ENCODE data around the gene CTSF.
"Not testable (repeated sequence)": the region's sequence is repeated elsewhere in the genome, so short reads cannot be mapped to it uniquely, and the experiment has no call there.

The CTSF gene

DNA sequence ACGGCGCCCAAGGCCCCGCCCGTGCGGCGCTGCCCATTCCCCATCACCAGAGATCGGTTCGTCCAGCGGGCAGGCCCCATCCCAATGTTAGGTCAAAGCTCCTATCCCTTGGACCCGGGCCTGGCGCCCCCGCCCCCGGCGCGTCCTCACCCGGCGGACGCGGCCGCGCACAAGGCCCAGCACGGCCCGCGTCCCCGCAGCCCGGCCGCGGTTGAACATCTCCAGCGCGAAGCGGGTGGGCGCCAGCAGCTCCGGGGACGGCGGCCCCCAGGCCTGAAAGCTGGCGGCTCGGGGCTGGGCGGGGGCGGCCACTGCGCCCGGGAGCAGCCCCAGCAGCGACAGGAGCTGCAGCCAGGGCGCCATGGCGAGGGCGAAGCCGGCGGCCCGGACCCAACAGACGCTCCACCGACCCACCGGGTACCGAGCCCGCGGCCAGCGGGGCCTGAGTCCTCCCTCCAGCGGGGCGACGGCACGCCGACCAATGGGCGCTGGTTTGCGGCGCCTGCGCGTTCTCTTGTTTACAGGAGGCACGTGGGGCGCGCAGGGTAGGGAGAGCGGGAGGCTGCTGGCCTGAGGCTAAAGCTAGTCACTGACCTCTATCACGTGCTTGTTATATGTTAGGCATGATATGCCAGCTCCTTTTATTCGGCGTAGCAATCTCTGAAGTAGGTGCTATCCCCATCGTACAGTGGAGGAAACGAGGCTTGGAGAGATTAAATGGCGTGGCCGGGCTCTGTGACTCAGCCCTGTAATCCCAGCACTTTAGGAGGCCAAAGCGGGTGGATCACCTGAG is at the start of gene CTSF:
Gene CTSF, minus strand, starts transcription at position 483 of the 793 bp plus-strand sequence. Its CDS starts 120 bp downstream, at position 363.
- DNase-seq = peak; percentile 77

GRCh38 chr11:66617155-66617834 is 48.9 kb upstream of the CTSF start:
- no peak for DNase-seq

DNA sequence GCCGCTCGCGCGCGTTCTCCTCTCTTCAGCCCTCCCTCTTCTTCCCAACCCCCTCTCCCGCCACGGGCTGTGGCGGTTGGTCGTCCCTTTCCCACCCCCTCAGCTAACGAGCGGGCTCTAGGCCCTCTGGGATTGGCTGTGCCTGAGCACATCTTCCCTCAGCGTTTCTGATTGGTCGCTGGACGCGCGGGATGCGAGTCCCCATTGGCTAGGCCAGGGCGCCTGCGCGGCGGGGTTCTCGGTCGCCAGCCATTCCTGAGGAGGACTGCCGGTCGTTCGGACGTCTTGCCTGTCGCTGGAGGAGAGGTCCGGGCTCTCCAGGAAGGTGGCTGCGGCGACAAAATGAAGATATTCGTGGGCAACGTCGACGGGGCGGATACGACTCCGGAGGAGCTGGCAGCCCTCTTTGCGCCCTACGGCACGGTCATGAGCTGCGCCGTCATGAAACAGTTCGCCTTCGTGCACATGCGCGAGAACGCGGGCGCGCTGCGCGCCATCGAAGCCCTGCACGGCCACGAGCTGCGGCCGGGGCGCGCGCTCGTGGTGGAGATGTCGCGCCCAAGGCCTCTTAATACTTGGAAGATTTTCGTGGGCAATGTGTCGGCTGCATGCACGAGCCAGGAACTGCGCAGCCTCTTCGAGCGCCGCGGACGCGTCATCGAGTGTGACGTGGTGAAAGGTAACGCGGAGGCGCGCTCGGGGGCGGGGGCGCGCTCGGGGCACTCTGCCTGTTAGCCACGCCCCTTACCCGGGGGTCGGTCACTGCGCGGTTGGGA is 48.2 kb upstream of the CTSF start, which contains the start of gene RBM14:
Gene RBM14, plus strand, starts transcription at position 252 of the 776 bp plus-strand sequence. Its CDS starts 91 bp downstream, at position 343.
- DNase-seq = peak; percentile 97

GRCh38 chr11:66614073-66614472 is 45.7 kb upstream of the CTSF start:
- no peak for DNase-seq

GRCh38 chr11:66612458-66612857 is 44.1 kb upstream of the CTSF start:
- DNase-seq = no peak

DNA sequence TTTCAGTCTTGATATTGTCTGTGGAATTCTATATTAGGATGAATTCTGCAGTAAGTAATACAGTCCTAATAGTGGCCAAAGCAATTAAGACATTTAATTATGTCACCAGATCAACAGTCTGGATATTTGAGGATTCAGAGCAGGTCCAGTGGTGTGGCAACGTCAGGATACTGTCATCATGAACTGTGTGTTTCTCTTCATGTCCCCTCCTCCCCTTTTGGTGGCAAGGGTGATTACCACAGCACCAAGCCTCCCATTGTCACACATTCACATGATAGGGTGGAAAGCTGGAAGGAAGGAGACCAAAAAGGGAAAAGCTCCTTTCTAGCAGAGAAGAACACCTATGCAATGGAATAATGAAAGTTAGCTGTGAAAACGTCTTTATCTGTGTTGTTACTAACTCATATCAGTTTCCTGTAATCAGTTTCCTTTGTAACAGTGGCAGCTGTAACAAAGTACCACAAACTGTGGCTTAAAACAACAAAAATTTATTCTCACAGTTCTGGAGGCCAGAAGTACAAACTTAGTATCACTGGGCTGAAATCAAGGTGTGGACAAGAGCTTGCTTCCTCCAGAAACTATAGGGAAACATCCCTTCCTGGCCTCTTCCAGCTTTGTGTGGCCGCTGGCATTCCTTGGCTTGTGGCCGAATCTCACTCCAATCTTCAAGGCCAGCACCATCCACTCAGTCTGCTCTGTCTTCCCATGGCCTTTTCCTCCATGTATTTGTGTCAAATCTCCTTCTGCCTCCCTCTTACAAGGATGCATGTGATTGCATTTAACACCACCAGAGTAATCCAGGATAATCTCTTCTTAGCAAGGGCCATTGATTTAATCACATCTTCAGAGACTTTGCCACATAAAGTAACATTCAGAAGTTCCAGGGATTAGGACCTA is 41.6 kb upstream of the CTSF start:
- DNase-seq = no peak

DNA sequence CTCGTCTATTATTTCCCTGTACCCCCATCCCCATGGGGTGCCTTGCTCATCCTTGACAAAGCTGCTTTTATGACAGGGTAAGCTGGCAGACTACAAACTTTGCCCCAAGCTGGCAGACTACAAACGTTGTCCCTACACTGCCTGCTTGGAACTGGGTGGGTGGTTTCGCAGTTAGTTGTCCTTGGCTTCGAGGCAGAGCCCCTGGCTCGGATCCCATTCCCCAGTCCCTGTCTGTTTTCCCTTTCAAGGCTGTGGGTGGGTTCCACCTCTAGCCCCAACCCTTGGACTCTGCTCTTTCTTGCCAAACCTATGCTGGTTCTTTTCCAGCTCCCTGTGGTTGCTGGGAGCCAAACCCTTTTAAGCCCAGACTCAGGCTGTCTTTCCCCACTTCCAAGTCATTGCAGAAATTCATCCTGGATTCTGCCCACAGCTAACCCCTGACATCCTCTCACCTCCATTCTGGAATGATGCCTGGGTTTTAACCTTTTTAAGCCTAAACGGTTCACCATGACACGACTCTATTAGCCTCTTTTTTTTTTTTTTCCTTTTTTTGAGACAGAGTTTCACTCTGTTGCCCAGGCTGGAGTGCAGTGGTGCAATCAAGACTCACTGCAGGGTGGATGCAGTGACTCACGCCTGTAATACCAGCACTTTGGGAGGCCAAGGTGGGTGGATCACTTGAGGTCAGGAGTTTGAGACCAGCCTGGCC is 38.9 kb upstream of the CTSF start:
- no peak for DNase-seq

- not testable (repeated sequence) for DNase-seq
Measured at GRCh38 chr11:66606608-66607007, 38.2 kb upstream of the CTSF start.

DNA sequence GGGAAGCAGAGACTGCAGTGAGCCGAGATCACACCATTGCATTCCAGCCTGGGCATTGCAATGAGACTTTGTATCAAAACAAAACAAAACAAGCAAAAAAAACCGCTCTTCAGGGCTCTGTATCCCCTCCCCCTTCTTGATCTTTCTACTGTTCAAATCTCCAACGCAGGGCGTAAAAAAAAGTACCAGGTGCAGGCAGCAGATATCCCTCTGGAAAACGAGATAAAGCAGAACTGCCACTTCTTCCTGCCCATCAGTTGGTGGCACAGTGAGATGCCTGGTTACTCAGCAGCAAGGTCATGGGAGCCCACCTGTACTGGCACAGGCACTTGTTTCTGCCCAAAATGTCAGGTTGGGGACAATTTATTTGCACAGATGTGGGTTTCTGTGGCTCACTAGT is 35.7 kb upstream of the CTSF start:
- no peak for DNase-seq

DNA sequence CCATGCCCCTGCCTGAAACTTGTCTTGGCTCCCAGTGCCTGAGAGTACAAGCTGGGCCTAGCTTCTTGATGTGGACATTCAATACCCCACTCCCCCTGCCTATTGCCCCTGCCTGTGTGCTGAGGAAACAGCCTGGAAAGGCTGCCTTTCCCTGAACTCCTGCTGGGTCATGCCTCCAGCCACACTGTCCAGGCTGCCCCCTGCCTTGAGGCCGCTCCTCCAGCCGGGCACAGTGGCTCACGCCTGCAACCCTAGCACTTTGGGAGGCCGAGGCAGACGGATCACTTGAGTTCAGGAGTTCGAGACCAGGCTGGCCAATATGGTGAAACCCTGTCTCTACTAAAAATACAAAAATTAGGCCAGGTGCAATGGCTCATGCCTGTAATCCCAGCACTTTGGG is 34.7 kb upstream of the CTSF start:
- DNase-seq = no peak

DNA sequence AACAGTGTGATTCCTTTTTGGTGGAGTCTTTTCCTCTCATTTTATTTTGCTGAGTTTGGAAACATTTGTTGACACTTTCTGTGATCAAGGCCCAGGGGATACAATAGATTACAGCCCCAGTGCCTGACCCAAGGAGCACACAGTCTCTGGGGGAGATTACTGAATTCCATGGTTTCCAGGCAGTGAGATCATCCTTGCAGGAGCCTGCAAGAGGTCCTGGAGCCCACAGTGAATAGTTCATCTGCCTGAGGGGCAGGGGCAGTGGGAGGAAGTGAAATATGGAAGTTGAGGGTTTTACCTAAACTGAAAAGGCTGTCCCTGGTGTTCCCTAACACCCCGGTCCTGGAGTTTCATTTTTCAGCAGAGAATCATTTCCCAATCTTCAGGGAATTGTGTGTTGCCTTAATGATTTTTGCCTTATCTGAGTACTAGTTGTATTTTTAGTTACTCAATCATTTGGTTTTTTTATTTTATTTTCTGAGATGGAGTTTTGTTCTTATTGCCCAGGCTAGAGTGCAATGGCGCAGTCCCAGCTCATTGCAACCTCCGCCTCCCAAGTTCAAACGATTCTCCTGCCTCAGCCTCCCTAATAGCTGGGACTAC is 32.3 kb upstream of the CTSF start:
- no peak for DNase-seq

DNA sequence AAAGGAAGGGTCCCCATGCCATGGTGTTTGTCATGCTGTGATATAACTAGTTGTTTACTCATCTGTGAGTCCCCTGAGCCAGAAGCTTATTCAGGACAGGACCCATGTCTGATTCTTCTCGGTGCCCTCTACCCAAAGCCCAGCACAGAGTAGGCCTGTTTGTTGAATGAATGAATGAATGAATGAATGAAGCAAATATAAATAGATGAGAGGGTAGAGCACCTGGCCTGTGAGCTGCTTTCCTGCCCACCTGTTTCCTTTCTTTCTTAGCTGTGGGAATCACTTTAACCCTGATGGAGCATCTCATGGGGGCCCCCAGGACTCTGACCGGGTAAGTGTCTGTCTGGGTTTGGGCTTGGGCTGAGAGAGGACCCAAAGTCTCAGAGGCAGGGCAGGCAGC is 31.8 kb upstream of the CTSF start:
- no peak for DNase-seq

GRCh38 chr11:66598993-66599392 is 30.6 kb upstream of the CTSF start:
- no peak for DNase-seq

GRCh38 chr11:66595245-66595904 is 27.0 kb upstream of the CTSF start:
- no peak for DNase-seq

DNA sequence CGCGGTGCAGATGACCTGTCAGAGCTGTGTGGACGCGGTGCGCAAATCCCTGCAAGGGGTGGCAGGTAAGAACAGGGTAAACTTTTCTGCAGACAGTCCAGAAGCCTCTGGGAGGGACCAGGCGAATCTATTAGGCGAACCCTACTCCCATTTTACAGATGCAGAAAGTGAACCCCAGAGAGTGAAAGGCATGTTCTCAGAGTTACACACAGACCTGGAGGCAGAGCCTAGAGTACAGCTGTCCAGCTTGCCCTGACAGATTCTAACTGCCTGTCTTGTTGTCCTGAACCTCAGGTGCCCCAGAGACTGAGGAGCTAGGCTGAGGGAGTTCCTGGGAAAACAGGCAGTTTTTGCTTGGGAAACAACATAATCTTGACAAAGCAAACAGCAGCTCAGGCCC is 25.2 kb upstream of the CTSF start:
- DNase-seq = no peak

GRCh38 chr11:66593303-66593635 is 24.9 kb upstream of the CTSF start:
- DNase-seq = no peak

GRCh38 chr11:66592457-66593302 is 24.3 kb upstream of the CTSF start, which contains the start of the genes CCDC87 and CCS:
Gene CCDC87, minus strand, starts transcription at chr11:66593063. Its CDS starts 48 bp downstream, at chr11:66593015.
Gene CCS, plus strand, starts transcription at chr11:66593185. Its CDS starts 77 bp downstream, at chr11:66593262.
- DNase-seq = peak; percentile 91

DNA sequence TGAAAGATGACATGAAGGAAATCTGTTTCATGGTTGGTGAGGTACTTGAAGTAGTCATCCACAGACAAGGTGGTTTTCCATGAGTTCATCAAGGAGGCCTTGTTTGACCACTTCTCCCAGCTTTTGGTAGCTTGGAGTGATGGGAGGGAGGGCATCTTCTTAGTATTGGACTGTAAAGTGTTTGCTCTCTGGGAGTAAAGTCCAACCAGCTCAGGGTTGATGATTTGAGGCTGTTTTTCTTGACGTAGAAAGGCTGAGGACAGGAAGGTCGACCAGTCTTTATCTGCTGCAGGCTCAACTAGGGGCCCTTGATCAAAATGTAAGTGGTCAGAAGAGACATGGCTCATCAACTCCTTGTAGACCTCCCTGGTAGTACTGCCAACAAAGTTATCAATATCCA is 22.8 kb upstream of the CTSF start:
- DNase-seq = no peak

DNA sequence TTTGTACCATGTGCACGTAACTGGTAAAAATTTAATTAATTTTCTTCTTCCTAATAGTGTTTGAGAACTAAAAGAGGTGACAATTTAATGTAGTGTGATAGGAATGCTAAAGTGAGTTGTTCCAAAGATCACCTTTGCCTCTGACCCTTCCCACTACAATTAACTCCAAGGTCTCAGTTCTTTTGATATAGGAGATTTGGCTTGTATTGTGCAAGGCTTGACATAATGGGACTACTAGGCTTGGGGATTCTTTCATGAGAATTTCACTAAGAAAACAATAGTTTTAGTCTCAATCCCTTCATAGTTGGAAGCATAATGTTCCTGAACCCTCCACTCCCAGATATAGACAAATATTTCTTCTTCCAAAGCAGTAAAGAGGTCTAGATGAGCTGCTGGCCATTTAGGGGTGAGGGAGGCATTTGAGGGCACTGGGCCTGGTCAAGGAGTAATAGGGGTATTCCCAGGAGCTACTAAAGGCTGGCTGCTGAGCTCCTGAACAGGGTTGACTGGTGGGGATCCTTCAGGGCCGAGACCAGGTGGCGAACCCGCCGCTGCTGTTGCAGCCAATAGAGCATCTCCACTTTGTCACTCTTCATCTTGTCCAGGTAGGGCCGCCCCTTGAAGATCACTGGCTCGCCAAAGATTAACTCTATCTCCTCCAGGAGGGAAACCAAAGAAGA is 21.7 kb upstream of the CTSF start:
- DNase-seq = no peak

Data from NCI-H1048 (cell line).